Left ventricle myocardium inferior (tissue), 1 donor: ENCODE data around the gene ANKUB1. TPM values are rescaled to one million over a fixed set of nuclear protein-coding genes. Genes with fewer than 3 reads are reported as not detected.
A peak's percentile ranks its signal among the peaks of the same experiment; 100 is the strongest.

Source experiments
- DNase-seq: peaks from one replicate; pipeline ENCODE4 v3.0.0-alpha.2; 2020
- H3K27ac ChIP-seq: fragments of 200-600 bp; replicated peaks from 2 replicates; pipeline ENCODE4 v1.8.0; 2021
- H3K27me3 ChIP-seq: fragments of 200-600 bp; 2 replicates; pipeline ENCODE4 v1.8.0; 2021; ENCODE audit warnings: low read depth
- H3K36me3 ChIP-seq: fragments of 200-600 bp; 2 replicates; pipeline ENCODE4 v1.8.0; 2021
- H3K4me1 ChIP-seq: fragments of 200-600 bp; 2 replicates; pipeline ENCODE4 v1.8.0; 2021
- H3K4me3 ChIP-seq: fragments of 200-600 bp; 2 replicates; pipeline ENCODE4 v1.8.0; 2021; ENCODE audit warnings: mild to moderate bottlenecking, moderate library complexity
- H3K9me3 ChIP-seq: fragments of 200-600 bp; replicated peaks from 2 replicates; pipeline ENCODE4 v1.8.0; 2021
- CTCF ChIP-seq: fragments of 200-600 bp; IDR thresholded peaks from 2 replicates; pipeline ENCODE4 v1.8.0; 2021; ENCODE audit warnings: antibody characterized with exemption, mild to moderate bottlenecking, borderline replicate concordance
- intact Hi-C: fragments of 100-400 bp; cut with micrococcal nuclease; formaldehyde crosslinking; loops from one replicate; pipeline ENCODE4 v1.11.0; 2022
- total RNA-seq: library from RNA; stranded (reverse); fragmentation: NEBNext Ultra II Directional; extraction: Animal tissue kit (Norgen Biotek cat#: 25700); gene quantifications from one replicate; pipeline ENCODE4 v1.2.1, GENCODE V29; 2021
- donor health status: DM: no; HTN: yes; CAD: no; lungs with severe emphysema.

Gene ANKUB1
- total RNA-seq, 1 donor from 2014 or later, result not detected

DNA sequence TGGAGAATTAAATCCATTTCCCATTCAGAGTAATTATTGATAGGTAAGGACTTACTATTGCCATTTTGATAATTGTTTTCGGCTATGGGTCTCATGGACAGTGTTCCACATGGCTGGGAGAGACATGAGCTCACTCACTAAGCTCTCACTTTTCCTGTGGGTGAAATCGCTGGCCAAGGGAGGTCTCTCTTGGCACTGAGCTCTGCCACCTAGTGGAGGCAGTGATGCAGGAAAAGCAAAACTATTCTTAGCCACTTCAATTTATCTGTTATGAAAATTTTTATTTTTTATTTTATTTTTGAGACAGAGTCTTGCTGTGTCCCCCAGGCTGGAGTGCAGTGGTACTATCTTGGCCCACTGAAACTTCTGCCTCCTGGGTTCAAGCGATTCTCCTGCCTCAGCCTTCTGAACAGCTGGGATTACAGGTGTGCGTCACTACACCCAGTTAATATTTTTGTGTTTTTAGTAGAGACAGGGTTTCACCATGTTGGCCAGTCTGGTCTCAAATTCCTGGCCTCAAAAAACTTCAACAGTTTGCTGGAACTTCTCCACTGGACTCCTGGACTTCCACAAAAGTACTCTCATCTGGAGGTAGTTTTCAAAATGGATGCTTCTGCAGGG lies 16.0 kb upstream of the ANKUB1 start:
- Histone ChIP-seq H3K4me3 (no peak overlapping the region), H3K27ac (no peak overlapping the region), H3K36me3 (no peaks in the 10 kb centered on the region), H3K9me3 (no peaks in the 10 kb centered on the region), H3K4me1 (peaks cover 20% of the 10 kb centered on the region), H3K27me3 (no peaks in the 10 kb centered on the region)
- TF ChIP-seq CTCF, result peak; percentile 85
- DNase-seq, result peak; percentile 61
- intact Hi-C loops, result no loop called here

GRCh38 chr3:149806171-149806778 lies 13.9 kb upstream of the ANKUB1 start:
- intact Hi-C loops, result no loop called here
- no peak overlapping the region for H3K4me3 ChIP-seq
- no peaks in the 10 kb centered on the region for H3K9me3 ChIP-seq
- TF ChIP-seq CTCF, result no peak
- no peaks in the 10 kb centered on the region for H3K36me3 ChIP-seq
- no peak for DNase-seq
- H3K4me1 ChIP-seq, result peaks cover 6% of the 10 kb centered on the region
- no peaks in the 10 kb centered on the region for H3K27me3 ChIP-seq
- H3K27ac ChIP-seq, result no peak overlapping the region

DNA sequence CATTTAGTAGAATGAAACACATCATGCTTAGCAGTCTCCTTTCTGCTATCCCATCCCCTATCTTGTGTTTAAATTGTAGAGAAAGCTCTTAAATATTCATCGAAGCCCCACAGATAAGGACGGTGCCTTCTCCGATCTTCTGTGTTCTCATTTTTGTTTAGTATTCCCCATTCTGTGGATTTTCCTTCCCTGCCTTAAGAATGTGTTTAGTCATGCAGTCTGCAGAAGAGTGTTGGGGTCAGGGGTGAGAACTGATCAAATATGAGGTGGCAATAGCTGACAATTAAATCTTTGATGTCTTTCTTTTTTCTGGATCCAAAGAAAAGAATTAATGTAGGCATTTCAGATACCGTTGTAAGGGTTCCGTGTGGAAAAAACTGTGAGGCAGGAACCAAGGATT lies 9.3 kb upstream of the ANKUB1 start:
- TF ChIP-seq CTCF, result no peak
- H3K27ac ChIP-seq, result no peak overlapping the region
- intact Hi-C loops, result no loop called here
- H3K9me3 ChIP-seq, result peaks cover 5% of the 10 kb centered on the region
- no peak overlapping the region for H3K4me3 ChIP-seq
- H3K36me3 ChIP-seq, result no peaks in the 10 kb centered on the region
- H3K27me3 ChIP-seq, result no peaks in the 10 kb centered on the region
- DNase-seq, result no peak
- H3K4me1 ChIP-seq, result no peaks in the 10 kb centered on the region

DNA sequence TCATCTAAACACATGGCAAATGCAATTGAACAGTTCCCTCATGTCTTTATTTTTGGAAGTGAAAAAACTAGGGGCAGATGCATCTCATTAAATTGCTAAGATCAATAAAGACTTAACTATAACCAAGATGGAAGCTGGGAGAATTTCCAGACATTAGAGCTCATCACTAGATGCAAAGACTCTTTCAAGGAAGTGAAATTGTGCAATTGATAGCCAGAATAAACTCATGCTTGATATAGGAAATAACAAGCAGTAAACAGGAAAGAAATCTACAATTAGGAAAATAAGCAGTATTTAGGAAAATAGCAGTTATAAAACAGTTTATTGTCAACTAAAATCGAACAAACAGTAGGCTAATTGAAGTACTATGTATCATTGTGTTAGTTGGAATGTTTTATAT lies 8.8 kb upstream of the ANKUB1 start:
- intact Hi-C loops, result no loop called here
- no peak for TF ChIP-seq CTCF
- no peaks in the 10 kb centered on the region for H3K36me3 ChIP-seq

DNA sequence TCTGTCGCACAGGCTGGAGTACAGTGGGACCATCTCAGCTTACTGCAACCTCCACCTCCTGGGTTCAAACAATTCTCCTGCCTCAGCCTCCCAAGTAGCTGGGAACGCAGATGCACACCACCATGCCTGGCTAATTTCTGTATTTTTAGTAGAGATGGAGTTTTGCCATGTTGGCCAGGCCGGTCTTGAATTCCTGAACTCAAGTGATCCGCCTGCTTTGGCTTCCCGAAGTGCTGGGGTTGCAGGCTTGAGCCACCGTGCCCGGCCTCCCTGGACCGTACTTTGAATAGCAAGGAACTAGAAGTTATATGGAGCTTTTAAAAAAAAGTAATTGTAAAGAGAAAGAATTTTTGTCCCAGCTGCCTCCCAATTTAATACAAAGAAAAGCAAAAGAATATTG lies 8.3 kb upstream of the ANKUB1 start:
- Histone ChIP-seq H3K4me3 (no peak overlapping the region), H3K4me1 (no peaks in the 10 kb centered on the region), H3K27me3 (no peaks in the 10 kb centered on the region), H3K9me3 (peaks cover 5% of the 10 kb centered on the region), H3K36me3 (no peaks in the 10 kb centered on the region), H3K27ac (no peak overlapping the region)
- TF ChIP-seq CTCF, result no peak
- intact Hi-C loops, result no loop called here
- DNase-seq, result no peak

More for the DNA sequence above, 8.8 kb upstream of the ANKUB1 start:
- Histone ChIP-seq H3K9me3 (peaks cover 5% of the 10 kb centered on the region), H3K4me3 (no peak overlapping the region), H3K4me1 (no peaks in the 10 kb centered on the region), H3K27ac (no peak overlapping the region), H3K27me3 (no peaks in the 10 kb centered on the region)
- no peak for DNase-seq
